ENCODE measurements around the gene SLC25A29. TPM values are rescaled to one million over a fixed set of nuclear protein-coding genes. Genes with fewer than 3 reads are reported as not detected.
"Not testable (repeated sequence)": the region's sequence is repeated elsewhere in the genome, so short reads cannot be mapped to it uniquely, and the experiment has no call there.

SLC25A29 gene
- total and polyA plus RNA-seq, 8 donors, result 56.0 to 105 (median 80.5) TPM

GRCh38 chr14:100348784-100349685 is 42.8 kb upstream of the SLC25A29 start:
- intact Hi-C loops (cut with DNase I), result no loop called here
- peaks cover 0 to 15% of the 10 kb centered on the region in 2 donors for H3K4me1 ChIP-seq
- no peak overlapping the region for H3K4me3 ChIP-seq
- H3K27ac ChIP-seq, result no peak overlapping the region
- H3K36me3 ChIP-seq, result peaks cover 0 to 86% of the 10 kb centered on the region in 2 donors
- TF ChIP-seq, protein P1, sequence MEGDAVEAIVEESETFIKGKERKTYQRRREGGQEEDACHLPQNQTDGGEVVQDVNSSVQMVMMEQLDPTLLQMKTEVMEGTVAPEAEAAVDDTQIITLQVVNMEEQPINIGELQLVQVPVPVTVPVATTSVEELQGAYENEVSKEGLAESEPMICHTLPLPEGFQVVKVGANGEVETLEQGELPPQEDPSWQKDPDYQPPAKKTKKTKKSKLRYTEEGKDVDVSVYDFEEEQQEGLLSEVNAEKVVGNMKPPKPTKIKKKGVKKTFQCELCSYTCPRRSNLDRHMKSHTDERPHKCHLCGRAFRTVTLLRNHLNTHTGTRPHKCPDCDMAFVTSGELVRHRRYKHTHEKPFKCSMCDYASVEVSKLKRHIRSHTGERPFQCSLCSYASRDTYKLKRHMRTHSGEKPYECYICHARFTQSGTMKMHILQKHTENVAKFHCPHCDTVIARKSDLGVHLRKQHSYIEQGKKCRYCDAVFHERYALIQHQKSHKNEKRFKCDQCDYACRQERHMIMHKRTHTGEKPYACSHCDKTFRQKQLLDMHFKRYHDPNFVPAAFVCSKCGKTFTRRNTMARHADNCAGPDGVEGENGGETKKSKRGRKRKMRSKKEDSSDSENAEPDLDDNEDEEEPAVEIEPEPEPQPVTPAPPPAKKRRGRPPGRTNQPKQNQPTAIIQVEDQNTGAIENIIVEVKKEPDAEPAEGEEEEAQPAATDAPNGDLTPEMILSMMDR (IDR thresholded peaks at IDR 0.05), result no peak
- DNase-seq (no peak), ATAC-seq (no peak)
- no peaks in the 10 kb centered on the region for H3K27me3 ChIP-seq
- no peaks in the 10 kb centered on the region for H3K9me3 ChIP-seq

DNA sequence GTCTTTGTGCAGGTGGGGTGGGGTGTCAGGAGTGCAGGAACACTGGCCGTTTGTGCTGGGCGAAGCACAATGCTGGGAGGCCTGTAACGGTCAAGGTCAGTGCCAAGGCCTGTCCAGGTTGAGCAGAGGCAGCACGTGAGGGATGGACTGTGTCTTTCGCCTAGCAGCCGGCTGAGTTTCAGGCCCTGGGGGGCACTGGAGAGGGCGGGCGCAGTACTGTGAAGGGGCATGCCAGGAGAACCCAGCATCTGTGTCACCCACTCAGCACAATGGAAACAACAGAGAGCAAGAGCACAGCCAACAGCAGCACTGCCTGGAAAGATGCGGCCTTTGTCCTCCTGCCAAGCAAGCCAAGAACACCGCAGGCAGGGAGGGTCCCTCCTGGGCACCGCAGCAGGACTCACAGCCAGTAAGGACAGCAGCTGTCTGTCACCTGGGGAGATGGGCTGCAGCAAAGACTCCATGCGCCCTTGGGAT is 42.0 kb upstream of the SLC25A29 start:
- H3K36me3 ChIP-seq, result peaks cover 0 to 84% of the 10 kb centered on the region in 2 donors

DNA sequence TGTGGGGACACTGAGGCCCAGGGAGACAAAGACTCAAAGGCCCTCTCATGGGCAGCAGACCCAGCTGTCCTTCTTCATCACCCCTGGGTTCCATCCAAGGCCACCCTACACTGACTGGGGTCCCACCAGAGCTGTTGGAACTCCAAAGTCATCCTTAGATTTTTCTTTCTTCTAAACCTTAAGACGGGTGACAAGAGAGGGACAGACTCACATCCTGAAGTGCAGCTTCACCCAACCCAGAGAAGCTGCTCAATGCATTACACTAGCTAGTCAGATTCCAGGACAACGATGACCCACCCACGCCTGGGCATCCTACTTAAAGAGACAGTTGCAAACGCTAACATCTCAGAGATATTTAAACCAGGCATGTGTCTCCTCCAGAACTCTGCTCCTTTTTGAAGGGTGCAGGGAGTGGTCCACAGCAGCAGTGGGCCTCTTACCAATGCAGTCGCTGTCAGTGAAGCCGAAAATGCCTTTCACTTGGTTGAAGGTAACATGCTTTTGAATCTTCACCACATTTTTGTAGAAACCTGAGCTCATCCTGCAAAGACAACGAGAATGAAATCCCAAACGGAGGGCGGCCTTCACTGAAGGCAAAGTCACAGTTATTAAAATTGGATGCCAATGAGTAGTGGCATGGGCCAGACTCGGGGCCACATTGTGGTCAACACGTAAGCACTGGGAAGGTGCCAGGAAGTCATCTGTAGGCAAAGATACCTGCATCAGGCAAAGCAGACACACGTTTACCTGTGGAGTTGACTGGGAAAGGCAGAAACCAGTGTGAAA is 40.3 kb upstream of the SLC25A29 start:
- Histone ChIP-seq H3K27me3 (no peaks in the 10 kb centered on the region), H3K9me3 (no peaks in the 10 kb centered on the region), H3K4me1 (peaks cover 0 to 34% of the 10 kb centered on the region in 2 donors), H3K27ac (no peak overlapping the region), H3K4me3 (no peak overlapping the region), H3K36me3 (peaks cover 0 to 84% of the 10 kb centered on the region in 2 donors)
- ATAC-seq, result no peak
- TF ChIP-seq, protein P1 (IDR thresholded peaks at IDR 0.05), result no peak
- DNase-seq, result no peak
- intact Hi-C loops (cut with DNase I), result no loop called here

More for the DNA sequence above, 42.0 kb upstream of the SLC25A29 start:
- DNase-seq (no peak), ATAC-seq (no peak)
- H3K9me3 ChIP-seq, result no peaks in the 10 kb centered on the region
- peaks cover 0 to 17% of the 10 kb centered on the region in 2 donors for H3K4me1 ChIP-seq
- H3K4me3 ChIP-seq, result no peak overlapping the region
- no peak overlapping the region for H3K27ac ChIP-seq
- intact Hi-C loops (cut with DNase I), result no loop called here
- TF ChIP-seq, protein P1 (IDR thresholded peaks at IDR 0.05), result no peak
- no peaks in the 10 kb centered on the region for H3K27me3 ChIP-seq

DNA sequence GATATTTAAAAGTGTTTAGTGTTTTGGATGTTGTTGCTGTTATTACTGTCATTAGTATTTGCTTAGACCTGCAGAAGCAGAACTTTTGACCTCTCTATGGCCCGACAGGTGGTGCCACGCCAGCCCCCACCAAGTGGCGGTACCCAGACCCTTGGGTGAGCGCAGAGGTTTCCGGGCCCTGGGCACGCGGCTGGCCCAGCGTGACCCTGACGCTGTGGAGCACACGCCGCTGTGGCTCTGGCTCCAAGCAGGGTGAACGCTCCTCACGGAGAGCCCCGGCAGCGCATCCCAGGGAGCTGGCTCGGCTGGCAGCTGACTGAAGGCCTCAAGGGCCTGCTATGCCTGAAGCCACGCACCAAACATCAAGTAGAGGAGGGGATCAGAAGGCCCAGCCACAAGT is 39.5 kb upstream of the SLC25A29 start:
- DNase-seq, result no peak
- H3K36me3 ChIP-seq, result peaks cover 0 to 79% of the 10 kb centered on the region in 2 donors

DNA sequence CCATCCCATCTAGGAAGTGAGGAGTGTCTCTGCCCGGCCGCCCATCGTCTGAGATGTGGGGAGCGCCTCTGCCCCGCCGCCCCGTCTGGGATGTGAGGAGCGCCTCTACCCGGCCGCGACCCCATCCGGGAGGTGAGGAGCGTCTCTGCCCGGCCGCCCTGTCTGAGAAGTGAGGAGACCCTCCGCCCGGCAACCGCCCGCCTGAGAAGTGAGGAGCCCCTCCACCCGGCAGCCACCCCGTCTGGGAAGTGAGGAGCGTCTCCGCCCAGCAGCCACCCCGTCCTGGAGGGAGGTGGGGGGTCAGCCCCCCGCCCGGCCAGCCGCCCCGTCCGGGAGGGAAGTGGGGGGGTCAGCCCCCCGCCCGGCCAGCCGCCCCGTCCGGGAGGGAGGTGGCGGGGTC is 38.4 kb upstream of the SLC25A29 start:
- H3K27ac ChIP-seq; H3K27me3 ChIP-seq; H3K9me3 ChIP-seq; H3K4me3 ChIP-seq; ATAC-seq; intact Hi-C loops (cut with DNase I); DNase-seq: not testable (repeated sequence)
- Histone ChIP-seq H3K36me3 (peaks cover 0 to 79% of the 10 kb centered on the region in 2 donors), H3K4me1 (peaks cover 7 to 38% of the 10 kb centered on the region in 2 donors)

More for the DNA sequence above, 39.5 kb upstream of the SLC25A29 start:
- ATAC-seq, result no peak
- no peaks in the 10 kb centered on the region for H3K27me3 ChIP-seq
- TF ChIP-seq, protein P1 (IDR thresholded peaks at IDR 0.05), result no peak
- intact Hi-C loops (cut with DNase I), result no loop called here
- no peaks in the 10 kb centered on the region for H3K9me3 ChIP-seq
- peaks cover 3 to 38% of the 10 kb centered on the region in 2 donors for H3K4me1 ChIP-seq
- no peak overlapping the region for H3K4me3 ChIP-seq
- H3K27ac ChIP-seq, result no peak overlapping the region

DNA sequence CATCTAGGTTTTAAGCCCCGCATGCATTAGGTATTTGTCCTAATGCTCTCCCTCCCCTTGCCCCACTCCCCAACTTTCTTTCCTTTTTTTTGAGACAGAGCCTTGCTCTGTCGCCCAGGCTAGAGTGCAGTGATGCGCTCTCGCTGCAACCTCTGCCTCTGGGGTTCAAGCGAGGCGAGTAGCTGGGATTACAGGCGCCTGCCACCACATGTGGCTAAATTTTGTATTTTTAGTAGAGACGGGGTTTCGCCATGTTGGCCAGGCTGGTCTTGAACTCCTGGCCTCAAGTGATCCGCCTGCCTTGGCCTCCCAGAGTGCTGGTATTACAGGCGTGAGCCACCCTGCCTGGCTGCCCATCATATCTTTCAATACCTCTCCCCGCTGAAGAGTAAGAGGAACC is 36.6 kb upstream of the SLC25A29 start:
- Histone ChIP-seq H3K4me1 (peaks cover 7 to 34% of the 10 kb centered on the region in 2 donors), H3K36me3 (peaks cover 0 to 78% of the 10 kb centered on the region in 2 donors)
- intact Hi-C loops (cut with DNase I); H3K9me3 ChIP-seq; H3K27ac ChIP-seq; ATAC-seq; DNase-seq; H3K4me3 ChIP-seq; H3K27me3 ChIP-seq: not testable (repeated sequence)

All from left lung (tissue), 10 donors.